ENCODE data around the gene C1S. TPM values are rescaled to one million over a fixed set of nuclear protein-coding genes. Genes with fewer than 3 reads are reported as not detected.

The C1S gene
- total RNA-seq, 2 donors from 2014 or later = 13.4 to 14.3 TPM

DNA sequence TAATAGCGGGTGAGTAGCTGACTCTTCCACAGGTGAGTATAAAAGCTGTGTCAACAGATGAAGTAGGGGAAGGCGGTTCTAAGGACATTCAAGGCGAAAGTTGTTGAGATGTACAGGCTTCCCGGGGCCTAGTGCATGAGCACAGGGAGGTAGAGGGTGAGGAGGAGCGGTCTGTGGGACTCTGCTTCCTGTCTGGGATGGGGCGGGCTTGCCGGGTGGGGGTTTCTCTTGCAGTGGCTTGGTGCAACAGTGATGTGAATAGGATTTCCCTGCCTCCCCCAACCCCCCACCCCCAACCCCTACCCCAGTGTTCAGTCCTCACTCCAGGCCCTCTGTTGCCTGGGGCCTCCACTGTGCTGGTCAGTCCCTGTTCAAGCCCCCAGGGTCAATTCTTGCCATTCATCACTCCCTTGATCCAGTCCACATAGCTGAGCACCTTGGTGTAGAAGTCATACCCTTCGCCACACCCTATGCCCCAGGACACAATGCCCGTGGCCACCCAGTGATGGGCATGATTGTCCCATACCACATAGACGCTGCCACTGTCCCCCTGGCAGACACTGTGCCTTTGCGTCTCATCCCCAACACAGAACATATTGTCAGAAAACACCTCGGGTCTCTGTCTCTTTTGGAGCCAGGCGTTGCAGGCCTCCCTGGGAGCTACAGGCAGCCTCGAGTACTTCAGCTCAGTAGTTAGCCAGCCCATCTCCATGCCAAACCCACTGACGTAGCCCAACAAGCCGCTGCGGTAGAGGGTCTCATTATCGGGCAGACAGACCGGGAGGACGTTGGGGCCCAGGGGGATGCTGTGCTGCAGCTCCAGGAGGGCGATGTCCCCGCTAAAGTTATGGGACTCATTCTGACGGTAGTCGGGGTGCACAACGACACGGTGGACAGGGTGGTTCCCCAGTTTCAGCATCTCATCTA is 35.8 kb downstream of the C1S start:
- Histone ChIP-seq H3K9ac (ENCODE audit: extremely low read depth, low read length, poor library complexity, severe bottlenecking) (no peak overlapping the region), H3K27ac (ENCODE audit: low read depth, low read length) (no peak overlapping the region), H3K36me3 (ENCODE audit: control insufficient read depth, insufficient read depth, low read length) (no peaks in the 10 kb centered on the region), H3K4me3 (ENCODE audit: low read length) (no peak overlapping the region), H3K4me1 (ENCODE audit: control insufficient read depth, insufficient read depth, low read length) (no peaks in the 10 kb centered on the region), H3K9me3 (ENCODE audit: control insufficient read depth, low read length) (no peaks in the 10 kb centered on the region), H3K27me3 (ENCODE audit: control insufficient read depth, insufficient read depth, low read length, poor library complexity, severe bottlenecking) (no peaks in the 10 kb centered on the region)
- Mint-ChIP-seq H3K4me3 (no peak overlapping the region), H3K4me1 (peaks cover 9% of the 10 kb centered on the region), H3K27me3 (ENCODE audit: insufficient read depth) (peaks cover 1% of the 10 kb centered on the region), H3K36me3 (ENCODE audit: low read depth) (peaks cover 22% of the 10 kb centered on the region), H3K9me3 (no peaks in the 10 kb centered on the region), H3K27ac (no peak overlapping the region)
- TF ChIP-seq, protein P1, sequence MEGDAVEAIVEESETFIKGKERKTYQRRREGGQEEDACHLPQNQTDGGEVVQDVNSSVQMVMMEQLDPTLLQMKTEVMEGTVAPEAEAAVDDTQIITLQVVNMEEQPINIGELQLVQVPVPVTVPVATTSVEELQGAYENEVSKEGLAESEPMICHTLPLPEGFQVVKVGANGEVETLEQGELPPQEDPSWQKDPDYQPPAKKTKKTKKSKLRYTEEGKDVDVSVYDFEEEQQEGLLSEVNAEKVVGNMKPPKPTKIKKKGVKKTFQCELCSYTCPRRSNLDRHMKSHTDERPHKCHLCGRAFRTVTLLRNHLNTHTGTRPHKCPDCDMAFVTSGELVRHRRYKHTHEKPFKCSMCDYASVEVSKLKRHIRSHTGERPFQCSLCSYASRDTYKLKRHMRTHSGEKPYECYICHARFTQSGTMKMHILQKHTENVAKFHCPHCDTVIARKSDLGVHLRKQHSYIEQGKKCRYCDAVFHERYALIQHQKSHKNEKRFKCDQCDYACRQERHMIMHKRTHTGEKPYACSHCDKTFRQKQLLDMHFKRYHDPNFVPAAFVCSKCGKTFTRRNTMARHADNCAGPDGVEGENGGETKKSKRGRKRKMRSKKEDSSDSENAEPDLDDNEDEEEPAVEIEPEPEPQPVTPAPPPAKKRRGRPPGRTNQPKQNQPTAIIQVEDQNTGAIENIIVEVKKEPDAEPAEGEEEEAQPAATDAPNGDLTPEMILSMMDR (conservative IDR thresholded peaks at IDR 0.05) = no peak
- no peak for DNase-seq
- WGBS, 2 experiments (ENCODE audit: insufficient coverage in 1 of 2, insufficient read length in 1 of 2) = 92 to 93% methylated on average over 19 to 24 of the region's 26 CpGs

DNA sequence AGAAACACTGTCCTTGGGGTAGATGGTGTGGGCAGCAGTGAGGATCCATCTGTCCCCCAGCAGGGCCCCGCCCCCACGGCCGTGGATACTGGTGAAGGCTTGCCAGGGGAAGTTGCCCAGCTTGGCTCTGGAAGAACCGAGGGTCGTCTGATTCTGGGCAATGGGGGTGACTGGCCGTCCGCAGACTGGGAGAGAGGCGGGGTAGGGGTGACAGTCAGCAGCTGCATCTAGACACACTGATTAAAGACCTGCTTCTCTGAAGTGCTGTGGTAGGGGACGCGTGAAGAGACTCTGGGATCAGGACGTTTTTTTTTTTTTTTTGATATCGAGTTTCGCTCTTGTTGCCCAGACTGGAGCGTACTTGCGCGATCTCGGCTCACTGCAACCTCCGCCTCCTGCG is 36.5 kb downstream of the C1S start:
- no peak overlapping the region for H3K4me3 Mint-ChIP-seq
- Histone ChIP-seq H3K27ac (ENCODE audit: low read depth, low read length) (no peak overlapping the region), H3K4me3 (ENCODE audit: low read length) (no peak overlapping the region), H3K9me3 (ENCODE audit: control insufficient read depth, low read length) (no peaks in the 10 kb centered on the region), H3K27me3 (ENCODE audit: control insufficient read depth, insufficient read depth, low read length, poor library complexity, severe bottlenecking) (no peaks in the 10 kb centered on the region), H3K4me1 (ENCODE audit: control insufficient read depth, insufficient read depth, low read length) (no peaks in the 10 kb centered on the region), H3K9ac (ENCODE audit: extremely low read depth, low read length, poor library complexity, severe bottlenecking) (no peak overlapping the region), H3K36me3 (ENCODE audit: control insufficient read depth, insufficient read depth, low read length) (no peaks in the 10 kb centered on the region)
- DNase-seq = no peak
- no peaks in the 10 kb centered on the region for H3K9me3 Mint-ChIP-seq
- WGBS, 2 experiments (ENCODE audit: insufficient coverage in 1 of 2, insufficient read length in 1 of 2) = 93% methylated on average over 19 of the region's 19 CpGs
- peaks cover 25% of the 10 kb centered on the region for H3K36me3 Mint-ChIP-seq (ENCODE audit: low read depth)
- peaks cover 7% of the 10 kb centered on the region for H3K4me1 Mint-ChIP-seq
- peak overlapping the region; percentile 37 for H3K27ac Mint-ChIP-seq
- TF ChIP-seq, protein P1 (conservative IDR thresholded peaks at IDR 0.05) = no peak
- peaks cover 1% of the 10 kb centered on the region for H3K27me3 Mint-ChIP-seq (ENCODE audit: insufficient read depth)

DNA sequence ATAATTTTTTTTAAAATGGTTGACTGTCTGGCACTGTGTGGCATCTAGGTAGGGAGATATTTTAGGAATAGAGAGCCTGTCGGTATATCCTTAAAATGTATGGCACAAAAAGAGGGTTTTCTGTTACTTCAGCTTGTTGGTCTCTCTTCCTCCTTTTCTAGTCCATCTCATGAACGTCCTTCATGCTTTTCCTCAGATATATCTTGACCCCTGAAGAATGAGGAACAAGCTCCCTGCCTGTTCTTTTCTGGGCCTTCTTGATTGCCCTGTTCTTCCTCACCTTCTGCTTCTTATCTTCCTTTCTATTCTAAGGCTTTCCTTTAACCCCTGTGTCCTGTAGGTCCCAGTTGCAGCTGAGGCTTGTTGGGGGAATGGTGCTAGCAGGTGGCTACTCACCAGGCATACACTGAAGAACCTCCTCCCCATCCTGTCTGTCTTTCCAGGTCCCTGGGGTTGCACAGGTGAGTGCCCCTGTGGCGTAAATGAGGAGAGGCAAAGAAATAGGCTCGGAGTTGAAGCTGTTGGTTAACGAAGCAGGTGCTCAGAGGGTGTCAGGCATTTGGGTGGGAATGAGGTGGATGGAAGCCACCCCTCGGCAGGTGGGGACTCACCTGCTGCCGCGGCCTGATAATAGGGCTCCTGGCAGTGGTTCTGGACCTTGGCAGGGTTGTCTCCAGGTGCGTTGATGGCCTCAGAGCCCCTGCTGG is 38.9 kb downstream of the C1S start:
- WGBS, 2 experiments (ENCODE audit: insufficient coverage in 1 of 2, insufficient read length in 1 of 2) = 91 to 94% methylated on average over 7 to 9 of the region's 9 CpGs
- no peak overlapping the region for H3K9ac ChIP-seq (ENCODE audit: extremely low read depth, low read length, poor library complexity, severe bottlenecking)
- H3K36me3 ChIP-seq (ENCODE audit: control insufficient read depth, insufficient read depth, low read length) = no peaks in the 10 kb centered on the region
- H3K27ac ChIP-seq (ENCODE audit: low read depth, low read length) = no peak overlapping the region
- no peak for DNase-seq
- H3K9me3 ChIP-seq (ENCODE audit: control insufficient read depth, low read length) = no peaks in the 10 kb centered on the region
- H3K36me3 Mint-ChIP-seq (ENCODE audit: low read depth) = peaks cover 33% of the 10 kb centered on the region
- H3K27me3 ChIP-seq (ENCODE audit: control insufficient read depth, insufficient read depth, low read length, poor library complexity, severe bottlenecking) = no peaks in the 10 kb centered on the region
- H3K4me1 ChIP-seq (ENCODE audit: control insufficient read depth, insufficient read depth, low read length) = no peaks in the 10 kb centered on the region
- TF ChIP-seq, protein P1 (conservative IDR thresholded peaks at IDR 0.05) = no peak
- no peaks in the 10 kb centered on the region for H3K9me3 Mint-ChIP-seq
- H3K4me1 Mint-ChIP-seq = peaks cover 2% of the 10 kb centered on the region
- H3K27me3 Mint-ChIP-seq (ENCODE audit: insufficient read depth) = peaks cover 1% of the 10 kb centered on the region
- H3K27ac Mint-ChIP-seq = no peak overlapping the region
- no peak overlapping the region for H3K4me3 ChIP-seq (ENCODE audit: low read length)
- H3K4me3 Mint-ChIP-seq = no peak overlapping the region

All from endodermal cell (in vitro differentiated cells).